ENCODE data around the gene TAS2R40.
A peak's percentile ranks its signal among the peaks of the same experiment; 100 is the strongest.

TAS2R40 gene

DNA sequence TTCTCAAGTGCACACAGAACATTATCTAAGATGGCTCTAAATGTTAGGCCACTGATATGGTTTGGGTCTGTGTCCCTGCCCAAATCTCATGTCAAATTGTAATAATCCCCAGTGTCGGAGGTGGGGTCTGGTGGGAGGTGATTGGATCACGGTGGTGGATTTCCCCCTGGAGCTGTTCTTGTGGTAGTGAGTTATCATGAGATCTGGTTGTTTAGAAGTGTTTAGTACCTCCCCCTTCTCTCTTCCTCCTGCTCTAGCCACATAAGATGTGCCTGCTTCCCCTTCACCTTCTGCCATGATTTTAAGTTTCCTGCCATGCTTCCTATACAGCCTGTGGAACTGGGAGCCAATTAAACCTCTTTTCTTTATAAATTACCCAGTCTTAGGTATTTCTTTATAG, 30.2 kb downstream of the TAS2R40 start:
- no peak for TF ChIP-seq GATA2 (IDR thresholded peaks at IDR 0.05; ENCODE audit: low read depth, low read length)
- no peak for TF ChIP-seq GATA3 (IDR thresholded peaks at IDR 0.05; ENCODE audit: low read depth, low read length)

DNA sequence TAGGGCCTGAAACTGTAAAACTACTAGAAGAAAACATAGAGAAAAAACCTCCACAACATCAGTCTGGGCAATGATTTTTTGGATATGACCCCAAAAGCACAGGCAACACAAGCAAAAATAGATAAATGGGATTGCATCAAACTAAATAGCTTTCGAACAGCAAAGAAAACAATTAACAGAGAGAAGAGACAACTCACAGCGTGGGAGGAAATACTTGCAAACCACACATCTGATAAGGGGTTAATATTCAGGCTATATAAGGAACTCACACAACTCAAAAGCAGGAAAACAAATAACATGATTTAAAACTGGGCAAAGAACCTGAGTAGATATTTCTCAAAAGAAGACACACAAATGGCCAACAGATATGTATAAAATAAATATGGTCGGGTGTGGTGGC, 33.7 kb downstream of the TAS2R40 start:
- TF ChIP-seq GATA3 (IDR thresholded peaks at IDR 0.05; ENCODE audit: low read depth, low read length) (no peak), GATA2 (IDR thresholded peaks at IDR 0.05; ENCODE audit: low read depth, low read length) (no peak)

GRCh38 chr7:143256325-143256724, 34.5 kb downstream of the TAS2R40 start:
- TF ChIP-seq GATA3 (IDR thresholded peaks at IDR 0.05; ENCODE audit: low read depth, low read length) (no peak), GATA2 (IDR thresholded peaks at IDR 0.05; ENCODE audit: low read depth, low read length) (no peak)

- TF ChIP-seq GATA2 (IDR thresholded peaks at IDR 0.05; ENCODE audit: low read depth, low read length) (no peak), GATA3 (IDR thresholded peaks at IDR 0.05; ENCODE audit: low read depth, low read length) (no peak)
These were observed 35.1 kb downstream of the TAS2R40 start for GRCh38 chr7:143256932-143257331.

DNA sequence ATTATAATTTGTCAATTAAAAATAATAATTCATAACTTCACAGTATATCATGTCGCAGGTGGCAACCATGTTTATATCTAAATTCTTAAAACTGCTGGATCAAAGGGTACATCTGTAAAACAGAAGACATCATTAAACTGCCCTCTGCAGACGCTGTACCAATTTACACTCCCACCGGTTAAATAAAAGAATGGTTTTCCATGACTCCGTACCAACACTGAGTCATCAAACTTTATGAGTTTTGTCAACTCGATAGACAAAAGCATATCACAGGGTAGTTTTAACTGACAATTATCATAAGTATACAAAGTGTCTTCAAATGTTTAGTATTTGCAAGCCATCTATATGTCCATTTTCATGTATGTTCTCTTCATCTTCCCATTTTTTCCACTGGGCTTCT, 35.7 kb downstream of the TAS2R40 start:
- TF ChIP-seq GATA2 (IDR thresholded peaks at IDR 0.05; ENCODE audit: low read depth, low read length) (no peak), GATA3 (IDR thresholded peaks at IDR 0.05; ENCODE audit: low read depth, low read length) (no peak)

DNA sequence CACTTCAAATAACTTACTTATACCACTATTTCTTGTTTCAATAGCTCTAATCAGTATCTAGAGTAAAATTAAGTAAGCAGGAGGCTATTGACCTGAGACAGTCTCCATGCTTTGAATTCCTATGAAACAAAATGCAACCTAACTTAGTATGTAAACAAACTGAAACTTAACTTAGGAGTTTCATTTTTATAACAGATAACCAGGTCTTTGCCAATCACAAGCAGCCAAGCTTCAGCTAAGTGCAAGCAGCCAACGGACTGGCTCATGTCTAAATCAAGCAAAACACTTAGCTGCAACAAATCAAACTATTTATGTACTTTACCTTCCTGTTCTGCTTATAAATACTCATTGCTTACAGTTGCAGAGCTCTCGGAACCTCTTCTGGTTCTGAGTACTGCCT, 37.0 kb downstream of the TAS2R40 start:
- TF ChIP-seq GATA3 (IDR thresholded peaks at IDR 0.05; ENCODE audit: low read depth, low read length) = no peak
- no peak for TF ChIP-seq GATA2 (IDR thresholded peaks at IDR 0.05; ENCODE audit: low read depth, low read length)

- TF ChIP-seq GATA2 (IDR thresholded peaks at IDR 0.05; ENCODE audit: low read depth, low read length) (no peak), GATA3 (IDR thresholded peaks at IDR 0.05; ENCODE audit: low read depth, low read length) (no peak)
These were observed 37.9 kb downstream of the TAS2R40 start for GRCh38 chr7:143259765-143260164.

- no peak for TF ChIP-seq GATA3 (IDR thresholded peaks at IDR 0.05; ENCODE audit: low read depth, low read length)
These were observed 40.1 kb downstream of the TAS2R40 start for GRCh38 chr7:143261901-143262300.

DNA sequence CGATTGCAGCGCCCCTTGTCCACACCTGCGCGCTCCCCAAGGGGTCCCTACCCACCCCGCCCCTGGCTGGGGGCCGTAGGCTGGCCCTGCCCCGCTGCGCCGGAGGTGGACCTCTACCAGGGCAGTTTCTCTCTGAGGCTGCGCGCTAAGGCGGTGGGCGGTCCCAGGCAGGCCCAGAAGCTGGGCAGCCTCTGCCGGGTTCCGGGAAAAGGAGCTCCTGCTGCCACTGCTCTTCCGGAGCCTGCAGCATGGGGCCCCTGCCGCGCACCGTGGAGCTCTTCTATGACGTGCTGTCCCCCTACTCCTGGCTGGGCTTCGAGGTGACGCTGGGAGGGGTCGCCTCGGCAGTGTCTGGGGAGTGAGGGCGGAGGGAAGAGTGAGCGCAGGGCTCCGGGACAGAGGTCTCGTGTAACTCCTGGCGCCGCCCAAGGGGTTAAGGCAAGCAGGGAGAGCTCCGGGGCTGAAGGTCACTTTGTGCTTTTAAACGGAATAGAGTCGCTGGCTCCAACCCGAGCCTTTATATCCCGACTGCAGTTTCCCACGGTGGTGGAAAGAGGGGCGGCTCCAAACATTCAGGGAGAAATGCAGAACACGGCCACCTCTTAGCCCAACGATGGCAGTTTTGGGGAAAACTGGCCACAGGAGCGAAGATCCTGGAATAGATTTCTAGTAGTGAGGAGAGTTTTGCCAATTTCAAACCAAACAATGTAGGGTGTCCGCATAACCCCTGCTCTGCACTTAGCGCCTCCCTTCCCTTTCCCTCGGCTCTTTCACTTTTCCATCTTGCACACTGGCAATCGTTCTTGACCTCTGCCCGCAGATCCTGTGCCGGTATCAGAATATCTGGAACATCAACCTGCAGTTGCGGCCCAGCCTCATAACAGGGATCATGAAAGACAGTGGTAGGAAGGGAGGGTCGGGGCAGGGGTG, 41.7 kb downstream of the TAS2R40 start, which contains the start of gene GSTK1:
GSTK1 (plus strand) TSS at position 176 of the 930 bp plus-strand sequence; CDS start at position 249, 73 bp downstream.
- TF ChIP-seq GATA2 (IDR thresholded peaks at IDR 0.05; ENCODE audit: low read depth, low read length) = peak; percentile 6; the same call in 1 of the 2 replicates
- no peak for TF ChIP-seq GATA3 (IDR thresholded peaks at IDR 0.05; ENCODE audit: low read depth, low read length)

DNA sequence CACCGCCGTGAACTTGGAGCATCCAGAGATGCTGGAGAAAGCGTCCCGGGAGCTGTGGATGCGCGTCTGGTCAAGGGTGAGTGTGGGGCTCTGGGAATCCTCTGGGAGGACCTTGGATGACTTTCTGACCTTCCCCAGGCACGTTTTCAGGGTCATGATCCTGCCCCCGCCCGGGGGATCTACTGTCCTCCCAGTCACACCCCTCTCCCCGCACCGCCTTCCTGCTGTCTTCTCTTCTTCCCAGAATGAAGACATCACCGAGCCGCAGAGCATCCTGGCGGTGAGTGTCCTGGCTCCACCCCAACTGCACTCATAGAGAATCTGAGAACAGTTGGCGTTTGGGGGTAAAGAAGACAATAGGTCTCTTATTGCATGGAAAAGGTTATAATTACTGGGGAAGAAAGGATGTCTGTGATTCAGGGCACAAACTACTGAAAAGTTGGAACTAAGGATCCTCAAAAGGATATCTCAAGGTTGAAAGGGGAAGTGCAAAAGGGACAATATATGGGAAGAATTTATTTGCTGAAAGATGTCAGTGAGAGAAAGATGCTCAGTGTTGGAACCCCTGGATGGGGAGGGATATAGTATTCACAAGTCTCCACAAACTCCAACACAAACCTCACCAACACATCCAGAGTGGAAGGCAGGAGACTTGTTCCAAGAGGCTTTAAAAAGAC, 43.3 kb downstream of the TAS2R40 start:
- TF ChIP-seq GATA3 (IDR thresholded peaks at IDR 0.05; ENCODE audit: low read depth, low read length) (no peak), GATA2 (IDR thresholded peaks at IDR 0.05; ENCODE audit: low read depth, low read length) (no peak)

GRCh38 chr7:143269251-143269650, 47.4 kb downstream of the TAS2R40 start:
- TF ChIP-seq GATA2 (IDR thresholded peaks at IDR 0.05; ENCODE audit: low read depth, low read length) = no peak
- TF ChIP-seq GATA3 (IDR thresholded peaks at IDR 0.05; ENCODE audit: low read depth, low read length) = no peak

DNA sequence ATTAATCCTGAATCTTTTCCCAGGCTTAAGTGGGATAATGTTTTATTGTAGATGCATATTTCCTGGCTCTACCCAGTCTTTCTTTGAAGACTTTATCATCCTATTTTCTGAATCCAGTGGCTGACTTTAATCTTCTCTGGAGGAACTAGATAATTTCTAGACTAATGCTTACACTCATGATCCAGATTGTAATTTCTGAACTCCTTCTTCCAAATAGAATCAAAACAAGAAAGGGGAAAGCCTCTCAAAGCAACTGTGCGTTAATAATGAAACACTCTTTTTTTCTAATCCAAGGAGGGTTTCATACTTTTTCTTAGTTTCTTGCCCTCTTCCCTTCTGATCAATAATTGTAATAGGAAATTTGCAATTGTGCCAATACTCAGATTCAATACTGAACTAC, 49.4 kb downstream of the TAS2R40 start:
- TF ChIP-seq GATA3 (IDR thresholded peaks at IDR 0.05; ENCODE audit: low read depth, low read length) (no peak), GATA2 (IDR thresholded peaks at IDR 0.05; ENCODE audit: low read depth, low read length) (no peak)

All from SH-SY5Y (cell line).